Measurements from ENCODE around the gene RNF44. TPM values are rescaled to one million over a fixed set of nuclear protein-coding genes. Genes with fewer than 3 reads are reported as not detected.

RNF44 gene
- total RNA-seq, 2 experiments from 2014 or later: 61.2 to 164 TPM

DNA sequence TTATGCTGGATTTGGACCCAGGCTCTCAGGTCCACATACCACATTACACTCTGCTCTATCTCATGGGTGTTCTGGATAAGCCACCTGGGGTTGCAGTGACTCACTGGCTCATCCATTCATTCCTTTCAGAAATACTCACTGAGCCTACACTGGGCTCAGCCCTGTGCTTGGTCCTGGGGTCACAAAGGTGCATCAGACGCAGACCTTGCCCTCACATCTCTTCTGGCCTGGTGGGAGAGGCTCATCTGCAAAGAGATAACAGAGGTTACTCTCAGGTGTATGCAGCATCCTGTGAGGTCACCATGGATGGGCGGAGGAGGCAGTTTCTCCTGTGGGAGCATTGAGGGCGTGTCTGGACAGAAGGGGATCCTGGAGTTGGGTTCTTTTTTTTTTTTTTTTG lies 24.1 kb upstream of the RNF44 start:
- ChIA-PET POLR2A (no interaction called here), CTCF (ENCODE audit: unreplicated experiment) (interaction anchor here (0.6 kb wide), 1 partner anchor 18 kb away, joined by 3 read pairs; no protein-coding TSS in a partner anchor)
- Histone ChIP-seq H3K9me2 (ENCODE audit: insufficient read depth, low read length) (no peaks in the 10 kb centered on the region), H3K4me3 (ENCODE audit: low read depth, low read length, poor library complexity, severe bottlenecking) (no peak overlapping the region), H3K4me2 (ENCODE audit: low read length) (no peak overlapping the region), H3K36me3 (ENCODE audit: insufficient read depth, low read length) (no peaks in the 10 kb centered on the region), H3K79me2 (ENCODE audit: insufficient read depth, low read depth, low read length) (no peaks in the 10 kb centered on the region), H3K27ac (ENCODE audit: low read depth, low read length, poor library complexity, severe bottlenecking) (no peak overlapping the region), H3K4me1 (ENCODE audit: insufficient read depth, low read length, poor library complexity, severe bottlenecking) (peaks cover 6% of the 10 kb centered on the region), H2AFZ (ENCODE audit: low read length) (no peak overlapping the region), H3K9me3 (ENCODE audit: low read length) (no peaks in the 10 kb centered on the region), H4K20me1 (ENCODE audit: insufficient read depth, low read length) (no peaks in the 10 kb centered on the region)
- TF ChIP-seq EZH2phosphoT487 (IDR thresholded peaks at IDR 0.05; ENCODE audit: borderline replicate concordance, low read depth, low read length) (no peak), CTCF (conservative IDR thresholded peaks at IDR 0.05; ENCODE audit: low read length) (no peak)
- intact Hi-C loops (cut with micrococcal nuclease; ENCODE audit: unreplicated experiment): no loop called here
- BruUV-seq (replicated peaks): no TSS peak
- no peak for DNase-seq (ENCODE audit: low spot score)

DNA sequence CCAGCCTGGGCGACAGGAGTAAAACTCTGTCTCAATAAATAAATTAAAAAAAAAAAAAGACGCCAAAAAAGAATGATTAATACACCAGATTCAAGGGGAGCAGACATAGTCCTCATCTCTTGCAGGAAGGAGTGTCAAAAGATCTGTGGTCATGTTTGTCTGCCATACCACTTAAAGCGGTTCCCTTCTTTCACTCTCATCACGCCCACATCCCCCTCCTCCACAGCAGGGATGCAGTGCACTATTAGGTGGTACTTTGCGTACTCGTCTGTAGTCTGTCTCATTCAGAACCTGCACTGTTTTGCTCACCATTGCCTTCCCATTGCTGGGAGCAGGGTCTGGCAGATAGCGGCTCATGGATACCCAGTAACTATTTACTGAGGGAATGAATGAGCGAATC lies 23.2 kb upstream of the RNF44 start:
- Histone ChIP-seq H3K4me3 (ENCODE audit: low read depth, low read length, poor library complexity, severe bottlenecking) (no peak overlapping the region), H3K36me3 (ENCODE audit: insufficient read depth, low read length) (no peaks in the 10 kb centered on the region), H3K4me2 (ENCODE audit: low read length) (no peak overlapping the region), H3K79me2 (ENCODE audit: insufficient read depth, low read depth, low read length) (no peaks in the 10 kb centered on the region), H4K20me1 (ENCODE audit: insufficient read depth, low read length) (no peaks in the 10 kb centered on the region), H3K4me1 (ENCODE audit: insufficient read depth, low read length, poor library complexity, severe bottlenecking) (peaks cover 6% of the 10 kb centered on the region), H3K27ac (ENCODE audit: low read depth, low read length, poor library complexity, severe bottlenecking) (no peak overlapping the region), H3K9me2 (ENCODE audit: insufficient read depth, low read length) (no peaks in the 10 kb centered on the region), H3K9me3 (ENCODE audit: low read length) (no peaks in the 10 kb centered on the region), H2AFZ (ENCODE audit: low read length) (no peak overlapping the region)
- DNase-seq (ENCODE audit: low spot score): no peak
- TF ChIP-seq EZH2phosphoT487 (IDR thresholded peaks at IDR 0.05; ENCODE audit: borderline replicate concordance, low read depth, low read length): no peak
- no peak for TF ChIP-seq CTCF (conservative IDR thresholded peaks at IDR 0.05; ENCODE audit: low read length)
- ChIA-PET POLR2A (no interaction called here), CTCF (ENCODE audit: unreplicated experiment) (interaction anchor here (0.6 kb wide), 1 partner anchor 17 kb away, joined by 3 read pairs; no protein-coding TSS in a partner anchor)
- intact Hi-C loops (cut with micrococcal nuclease; ENCODE audit: unreplicated experiment): no loop called here
- BruUV-seq (replicated peaks): no TSS peak

DNA sequence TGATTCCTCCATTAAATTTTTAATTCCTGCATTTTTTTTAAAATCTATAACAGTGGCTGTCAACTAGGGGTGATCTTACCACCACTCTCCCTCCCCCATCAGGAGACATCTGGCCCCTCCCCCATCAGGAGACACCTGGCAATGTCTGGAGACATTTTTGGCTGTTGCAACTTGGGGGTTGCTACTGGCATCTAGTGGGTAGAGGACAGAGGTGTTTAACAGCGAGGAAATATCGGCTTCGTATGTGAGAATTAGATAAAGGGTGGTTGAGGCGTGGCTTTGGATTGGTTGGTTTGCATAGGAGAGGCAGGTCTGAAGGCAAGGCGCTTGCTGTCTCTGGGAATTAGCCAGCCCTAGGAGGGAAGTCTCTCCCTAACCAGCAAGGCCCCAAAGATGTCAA lies 22.5 kb upstream of the RNF44 start:
- CTCF ChIA-PET (ENCODE audit: unreplicated experiment): no interaction called here
- Histone ChIP-seq H3K27ac (ENCODE audit: low read depth, low read length, poor library complexity, severe bottlenecking) (no peak overlapping the region), H2AFZ (ENCODE audit: low read length) (no peak overlapping the region), H3K36me3 (ENCODE audit: insufficient read depth, low read length) (no peaks in the 10 kb centered on the region), H3K4me3 (ENCODE audit: low read depth, low read length, poor library complexity, severe bottlenecking) (no peak overlapping the region), H3K79me2 (ENCODE audit: insufficient read depth, low read depth, low read length) (no peaks in the 10 kb centered on the region), H4K20me1 (ENCODE audit: insufficient read depth, low read length) (no peaks in the 10 kb centered on the region), H3K9me2 (ENCODE audit: insufficient read depth, low read length) (no peaks in the 10 kb centered on the region), H3K4me1 (ENCODE audit: insufficient read depth, low read length, poor library complexity, severe bottlenecking) (peaks cover 6% of the 10 kb centered on the region), H3K9me3 (ENCODE audit: low read length) (no peaks in the 10 kb centered on the region), H3K4me2 (ENCODE audit: low read length) (no peak overlapping the region)
- POLR2A ChIA-PET: no interaction called here
- no peak for TF ChIP-seq EZH2phosphoT487 (IDR thresholded peaks at IDR 0.05; ENCODE audit: borderline replicate concordance, low read depth, low read length)
- peak; percentile 65 for TF ChIP-seq CTCF (conservative IDR thresholded peaks at IDR 0.05; ENCODE audit: low read length)
- no TSS peak for BruUV-seq (replicated peaks)
- DNase-seq (ENCODE audit: low spot score): peak; percentile 62
- intact Hi-C loops (cut with micrococcal nuclease; ENCODE audit: unreplicated experiment): loop anchor here (1.0 kb wide), 1 partner anchor 143 kb away; the partner anchor contains the start of gene CLTB
